ENCODE results near the gene BSCL2.
"Not testable (repeated sequence)": the region's sequence is repeated elsewhere in the genome, so short reads cannot be mapped to it uniquely, and the experiment has no call there.

The BSCL2 gene

DNA sequence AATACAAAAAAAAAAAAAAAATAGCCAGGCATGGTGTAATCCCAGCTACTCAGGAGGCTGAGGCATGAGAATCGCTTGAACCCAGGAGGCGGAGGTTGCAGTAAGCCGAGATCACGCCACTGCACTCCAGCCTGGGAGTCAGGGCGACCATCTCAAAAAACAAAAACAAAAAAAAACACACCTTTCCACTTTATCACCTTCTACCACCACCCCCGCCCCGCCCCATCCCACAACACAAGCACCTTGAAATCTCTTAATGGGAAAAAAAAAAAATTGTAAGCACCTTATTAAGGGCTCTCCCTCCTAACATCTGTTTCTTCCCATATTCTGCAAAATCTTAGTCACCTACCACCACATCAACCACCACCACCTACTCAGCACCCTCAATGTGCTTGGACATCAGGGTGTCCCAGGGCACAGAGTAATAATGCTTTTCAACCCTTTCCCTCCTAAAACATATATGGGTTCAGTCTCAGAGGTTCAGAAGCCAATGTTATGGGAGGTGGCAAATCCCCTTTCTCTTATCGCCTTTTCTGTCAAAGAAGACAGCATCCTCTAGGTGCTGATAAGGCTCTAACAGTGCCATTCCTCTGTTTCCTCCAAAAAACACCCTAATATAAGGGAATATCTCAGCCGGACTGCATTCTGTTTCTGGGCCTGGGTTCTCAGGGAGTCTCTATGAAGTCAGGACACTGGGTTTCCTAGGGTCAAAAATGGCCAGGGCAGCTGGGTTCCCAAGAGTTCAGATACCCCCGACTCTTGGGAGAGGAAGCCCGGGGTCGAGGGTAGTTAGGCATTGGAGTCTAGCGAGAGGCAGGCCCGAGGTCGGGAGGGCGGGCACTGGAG lies 54.8 kb downstream of the BSCL2 start:
- no peak for FAIRE-seq

DNA sequence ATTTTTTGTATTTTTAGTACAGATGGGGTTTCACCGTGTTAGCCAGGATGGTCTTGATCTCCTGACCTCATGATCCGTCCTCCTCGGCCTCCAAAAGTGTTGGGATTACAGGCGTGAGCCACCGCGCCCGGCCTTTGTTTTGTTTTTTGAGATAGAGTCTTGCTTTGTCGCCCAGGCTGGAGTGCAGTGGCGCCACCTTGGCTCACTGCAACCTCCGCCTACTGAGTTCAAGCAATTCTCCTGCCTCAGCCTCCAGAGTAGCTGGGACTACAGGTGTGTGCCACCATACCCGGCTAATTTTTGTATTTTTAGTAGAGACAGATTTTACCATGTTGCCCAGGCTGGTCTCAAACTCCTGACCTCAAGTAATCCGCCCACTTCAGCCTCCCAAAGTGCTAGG lies 56.9 kb downstream of the BSCL2 start:
- FAIRE-seq = not testable (repeated sequence)

DNA sequence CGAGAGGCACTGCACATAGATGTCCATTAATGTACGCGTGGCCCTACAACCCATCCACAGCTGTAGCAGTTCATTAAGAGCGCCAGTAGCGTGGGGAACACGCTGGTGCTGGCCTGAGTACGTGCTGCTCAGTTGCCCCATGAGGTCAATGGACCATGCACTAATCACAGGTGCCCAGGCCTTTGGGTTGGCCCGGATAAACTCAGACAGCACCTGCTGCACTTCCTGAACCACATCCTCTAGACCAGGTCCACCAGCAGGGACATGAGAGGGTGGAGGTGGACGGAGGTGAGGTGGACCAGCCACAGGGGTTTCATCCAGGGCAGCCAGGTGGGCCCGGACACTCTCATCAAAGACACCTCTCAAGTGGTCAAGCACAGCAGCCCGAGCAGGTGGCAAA lies 57.7 kb downstream of the BSCL2 start:
- FAIRE-seq = no peak

DNA sequence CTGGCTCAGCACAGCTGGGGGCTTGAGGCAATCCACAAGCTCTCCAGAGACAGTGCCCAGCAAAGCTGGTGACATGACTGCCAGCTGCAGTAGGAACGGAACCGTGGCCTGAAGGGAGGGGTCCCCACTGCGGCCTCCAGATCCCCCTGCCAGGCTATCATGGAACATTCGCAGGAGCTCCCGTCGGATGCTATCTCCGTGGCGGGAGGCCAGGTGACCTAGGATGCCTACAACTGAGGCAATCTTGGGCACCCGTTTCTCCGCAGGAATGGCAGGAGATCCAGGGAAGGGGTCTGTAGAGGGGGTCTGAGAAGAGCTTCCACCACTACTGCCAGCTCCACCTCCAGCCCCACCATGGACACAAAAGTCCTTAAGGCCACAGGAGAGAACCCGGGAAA lies 58.3 kb downstream of the BSCL2 start:
- no peak for FAIRE-seq

DNA sequence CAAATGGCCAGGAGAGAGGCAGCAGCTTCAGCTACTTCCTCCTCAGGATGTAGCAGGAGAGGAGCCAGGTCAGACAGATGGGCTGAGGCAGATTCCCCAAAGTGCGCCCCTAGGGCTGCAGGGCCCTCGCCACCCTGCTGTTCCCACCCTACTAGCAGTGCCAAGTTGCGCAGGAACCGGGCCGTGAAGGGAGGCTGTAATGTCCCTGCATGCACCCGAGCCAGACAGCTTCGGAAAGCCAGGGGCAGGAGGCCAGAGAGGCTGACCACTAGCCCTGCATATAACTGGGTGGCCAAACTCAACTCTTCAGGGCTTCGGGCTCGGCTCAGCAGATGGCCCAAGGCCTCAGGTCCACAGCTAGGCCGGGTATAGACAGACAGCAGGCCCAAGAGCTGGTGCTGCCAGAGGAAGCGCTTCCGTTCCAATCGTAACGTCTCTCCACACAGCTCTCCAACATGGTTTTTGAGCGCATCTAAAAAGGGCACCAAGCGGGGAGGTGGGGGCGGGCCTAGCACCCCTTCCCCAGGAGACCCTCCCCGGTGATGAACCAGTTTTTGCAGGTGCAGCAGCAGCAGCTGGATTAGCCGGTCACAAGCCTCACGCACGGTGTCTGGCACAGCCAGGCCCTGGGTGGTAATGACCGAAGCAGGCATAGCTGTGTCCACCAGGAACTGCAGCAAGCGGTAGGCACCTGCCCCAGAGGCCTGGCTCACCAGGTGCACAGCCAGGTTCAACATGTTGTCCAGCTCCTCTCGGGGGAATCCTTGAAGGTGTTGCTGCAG lies 58.8 kb downstream of the BSCL2 start:
- no peak for FAIRE-seq

DNA sequence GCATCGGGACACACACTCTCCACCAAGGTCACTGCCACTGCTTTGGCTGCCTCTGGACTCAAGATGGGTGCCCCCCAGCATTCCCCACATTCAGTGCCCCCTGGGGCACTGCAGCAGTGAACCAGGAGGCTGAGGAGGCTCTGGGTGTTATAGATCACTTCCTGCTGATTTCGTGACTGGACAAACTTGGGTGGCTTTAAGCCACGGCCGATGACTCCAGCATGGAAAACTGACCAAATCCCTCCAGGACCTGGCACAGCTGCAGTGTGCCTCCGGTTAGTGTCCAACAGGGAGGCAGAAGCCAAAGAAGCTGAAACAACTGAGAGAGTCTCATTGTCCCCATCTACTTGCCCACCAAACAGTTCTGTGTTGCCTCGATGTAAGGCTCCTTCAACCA lies 59.6 kb downstream of the BSCL2 start:
- FAIRE-seq = no peak

DNA sequence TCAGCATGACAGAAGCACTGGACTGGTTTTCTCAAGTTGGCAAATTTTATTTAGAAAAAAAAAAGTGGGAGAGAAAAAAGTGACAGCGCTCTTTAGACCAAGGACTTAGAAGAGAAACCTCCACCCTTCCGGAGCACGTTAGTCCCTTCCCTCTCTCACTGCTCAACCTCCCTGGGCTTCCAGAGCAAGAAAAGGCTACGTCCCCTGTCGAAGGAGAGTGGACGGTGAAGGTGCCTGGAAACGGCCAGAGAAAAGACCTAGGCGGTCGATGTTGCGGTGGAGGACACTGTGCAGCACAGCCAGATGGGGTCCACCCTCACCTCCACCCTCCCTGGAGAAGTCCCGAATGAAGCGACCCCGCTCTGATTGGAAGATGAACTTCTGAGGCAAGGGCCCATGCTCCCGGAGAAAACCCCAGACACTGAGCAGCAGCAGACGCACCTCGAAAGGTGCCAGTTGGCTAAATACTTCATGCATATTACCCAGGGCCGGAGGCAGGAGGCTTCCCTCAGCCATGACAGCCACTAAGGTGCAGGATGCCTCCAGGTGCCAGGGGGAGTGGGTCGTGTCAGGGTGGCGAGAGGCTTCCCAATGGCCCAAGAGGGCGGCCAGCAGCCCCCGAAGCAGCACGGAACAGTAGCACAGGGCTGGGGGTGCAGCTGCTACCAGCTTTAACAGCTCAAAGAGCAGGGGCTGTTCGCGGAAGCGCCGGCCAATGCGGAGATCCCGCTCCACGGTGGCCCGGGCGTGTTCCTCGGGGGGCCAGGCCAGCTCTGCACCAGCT lies 60.2 kb downstream of the BSCL2 start:
- FAIRE-seq = no peak

DNA sequence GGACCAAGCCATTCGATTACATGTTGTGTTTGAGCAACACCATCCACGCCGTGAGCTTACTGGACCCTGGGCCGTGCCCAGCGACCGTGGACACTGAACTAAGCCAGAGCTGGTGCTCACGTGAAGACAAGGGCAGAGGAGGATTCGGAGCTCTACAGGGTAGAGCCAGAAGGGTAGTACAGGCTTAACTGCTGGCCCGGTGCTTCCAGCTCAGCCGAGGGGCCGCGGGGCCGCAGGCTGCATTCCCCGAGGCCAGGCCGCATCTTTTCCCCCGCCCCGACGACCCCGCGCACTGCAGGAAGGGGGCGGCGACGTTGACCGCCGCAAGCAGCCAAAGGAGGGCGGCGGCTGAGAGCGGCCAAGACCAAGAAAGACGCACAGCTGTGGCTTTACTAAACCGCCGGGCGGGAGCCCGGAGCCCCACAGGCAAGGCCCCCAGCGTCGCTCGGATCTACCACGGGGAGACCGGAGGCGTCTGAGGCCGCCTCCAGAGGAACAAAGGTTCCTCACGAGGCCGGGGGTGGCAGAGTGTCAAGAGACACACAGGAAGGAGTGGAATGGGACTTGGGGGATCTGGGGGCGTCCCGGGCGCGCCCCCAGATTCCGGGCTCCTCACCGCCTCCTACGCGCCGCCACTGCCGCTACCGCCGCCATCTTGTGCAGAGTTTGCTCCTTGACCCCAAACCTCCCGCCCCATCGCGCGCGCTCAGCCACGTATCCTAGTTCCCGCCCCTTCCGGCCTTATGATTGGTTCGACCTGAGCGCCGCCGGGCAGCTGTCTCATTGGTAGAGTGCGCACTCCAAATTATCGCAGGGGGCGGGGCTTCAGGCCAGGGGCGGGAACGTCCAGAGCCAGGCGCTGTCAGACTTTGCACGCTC lies 61.0 kb downstream of the BSCL2 start, which contains the start of gene GANAB:
TSS of gene GANAB (minus strand) at position 668 of the 879 bp plus-strand sequence. CDS start at position 654, 14 bp downstream.
- FAIRE-seq = peak; percentile 55

DNA sequence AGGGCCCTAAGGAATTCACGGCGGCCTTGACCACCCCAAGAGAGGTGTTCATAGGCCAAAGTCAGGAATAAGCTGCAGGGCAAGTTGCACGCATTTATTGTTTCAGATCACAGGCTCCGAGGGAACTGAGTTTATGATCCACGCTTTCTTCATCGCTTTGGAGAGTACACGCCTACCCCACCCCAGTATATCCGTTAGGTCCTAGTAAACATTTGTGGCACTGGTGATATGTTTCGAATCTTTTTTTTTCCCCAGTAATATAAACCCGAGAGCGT lies 61.6 kb downstream of the BSCL2 start:
- FAIRE-seq = no peak

DNA sequence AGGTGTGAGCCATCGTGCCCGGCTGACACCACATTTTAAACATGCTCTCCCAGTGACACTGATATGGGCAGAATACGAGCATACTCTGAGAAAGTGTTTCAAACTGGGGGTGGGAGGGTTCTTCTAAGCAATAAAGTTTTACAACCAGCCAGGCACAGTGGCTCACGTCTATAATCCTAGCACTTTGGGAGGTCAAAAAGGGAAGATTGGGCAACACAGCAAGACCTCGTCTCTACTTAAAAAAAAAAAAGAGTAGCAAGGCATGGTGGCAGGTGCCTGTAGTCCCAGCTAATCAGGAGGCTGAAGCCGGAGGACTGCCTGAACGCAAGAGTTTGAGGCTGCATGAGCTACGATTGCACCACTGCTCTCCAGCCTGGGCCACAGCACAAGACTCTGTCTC lies 63.0 kb downstream of the BSCL2 start:
- FAIRE-seq = no peak

All from islet of Langerhans (tissue), 1 donor.